Measurements from ENCODE around the gene SHISA6.

The SHISA6 gene

DNA sequence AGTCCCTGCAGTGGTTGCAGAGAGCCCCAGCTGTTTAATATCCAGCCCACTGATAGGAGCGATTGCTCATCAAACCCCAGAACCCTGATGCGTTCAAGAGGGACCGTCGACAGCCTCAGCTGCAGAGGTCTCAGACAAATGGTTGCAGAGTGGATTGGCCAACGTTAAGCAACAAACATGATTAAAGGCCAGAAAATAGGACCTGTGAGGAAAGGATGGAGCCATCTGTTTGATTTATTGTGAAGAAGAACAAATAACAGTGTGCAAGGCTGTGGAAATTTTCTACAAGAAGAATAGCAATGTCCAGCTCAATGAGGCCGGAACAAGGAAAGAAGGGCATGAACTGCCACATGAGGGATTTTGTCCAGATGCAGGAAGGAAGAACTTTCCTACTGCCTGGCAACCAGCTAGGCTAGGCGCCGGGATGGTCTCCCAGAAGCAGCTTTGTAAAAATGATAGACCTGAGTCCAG is 218.9 kb downstream of the SHISA6 start:
- no peak for DNase-seq (ENCODE audit: low spot score)

DNA sequence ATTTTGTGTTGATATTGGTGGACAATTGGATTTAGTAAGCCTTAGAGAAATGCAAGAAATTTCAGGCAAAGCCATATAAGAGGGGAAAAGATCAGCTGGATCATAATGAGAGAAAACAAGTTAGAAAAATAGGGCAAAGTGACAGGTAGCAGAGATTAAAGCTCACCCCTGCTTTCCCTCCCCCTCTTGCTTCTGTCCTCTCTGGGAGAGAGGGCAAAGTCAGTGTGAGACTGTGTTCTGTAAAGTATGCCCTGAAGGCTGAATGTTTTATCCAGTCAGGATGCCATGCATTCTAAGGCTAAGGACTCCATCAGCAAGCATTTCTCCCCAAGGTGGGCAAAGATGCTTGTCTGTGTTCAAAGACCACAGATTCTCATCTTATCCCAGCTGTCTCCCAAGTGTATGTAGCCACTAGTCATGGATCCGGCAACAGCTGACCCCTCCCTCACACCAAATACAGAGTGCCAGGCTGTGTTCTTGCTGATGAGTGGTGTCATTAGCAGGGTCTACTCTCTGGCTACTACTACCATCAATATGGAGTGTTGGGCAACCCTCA is 221.1 kb downstream of the SHISA6 start:
- DNase-seq (ENCODE audit: low spot score) = no peak

GRCh38 chr17:11467639-11468038 is 226.6 kb downstream of the SHISA6 start:
- no peak for DNase-seq (ENCODE audit: low spot score)

- DNase-seq (ENCODE audit: low spot score) = no peak
These were observed 244.5 kb downstream of the SHISA6 start for GRCh38 chr17:11485336-11486100.

GRCh38 chr17:11486101-11486867 is 245.3 kb downstream of the SHISA6 start:
- DNase-seq (ENCODE audit: low spot score) = no peak

- DNase-seq (ENCODE audit: low spot score) = no peak
These were observed 245.9 kb downstream of the SHISA6 start for GRCh38 chr17:11486868-11487310.

GRCh38 chr17:11487469-11487868 is 246.5 kb downstream of the SHISA6 start:
- DNase-seq (ENCODE audit: low spot score) = no peak

GRCh38 chr17:11488407-11488806 is 247.4 kb downstream of the SHISA6 start:
- no peak for DNase-seq (ENCODE audit: low spot score)

DNA sequence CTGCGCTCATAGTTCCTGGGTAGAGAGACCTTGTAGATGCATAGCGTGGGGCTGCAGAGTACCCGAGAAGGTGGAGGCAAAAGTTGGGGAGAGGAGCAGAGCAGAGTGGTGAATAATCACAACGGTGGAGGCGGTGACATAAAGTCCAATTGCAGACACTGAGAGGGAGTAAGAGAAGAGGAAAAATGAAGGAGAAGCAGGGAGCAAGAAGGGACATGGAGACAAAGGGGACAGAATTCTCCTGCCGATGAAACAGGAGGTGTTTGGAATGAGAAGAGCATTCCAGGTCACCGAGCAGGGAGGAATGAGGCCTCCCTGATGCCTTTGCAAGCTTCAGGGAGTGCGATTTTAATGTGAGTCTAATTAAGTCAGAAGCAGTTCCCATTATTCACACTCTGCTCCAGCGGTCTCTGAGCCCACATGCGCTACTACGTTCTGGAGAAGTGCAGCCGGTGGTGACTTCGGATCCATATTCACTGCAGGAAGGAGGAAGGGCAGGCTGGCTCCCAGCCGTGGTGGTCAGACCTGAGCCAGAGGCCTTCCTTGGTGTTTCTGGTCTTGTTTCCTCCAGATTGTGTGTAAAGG is 249.2 kb downstream of the SHISA6 start:
- no peak for DNase-seq (ENCODE audit: low spot score)

DNA sequence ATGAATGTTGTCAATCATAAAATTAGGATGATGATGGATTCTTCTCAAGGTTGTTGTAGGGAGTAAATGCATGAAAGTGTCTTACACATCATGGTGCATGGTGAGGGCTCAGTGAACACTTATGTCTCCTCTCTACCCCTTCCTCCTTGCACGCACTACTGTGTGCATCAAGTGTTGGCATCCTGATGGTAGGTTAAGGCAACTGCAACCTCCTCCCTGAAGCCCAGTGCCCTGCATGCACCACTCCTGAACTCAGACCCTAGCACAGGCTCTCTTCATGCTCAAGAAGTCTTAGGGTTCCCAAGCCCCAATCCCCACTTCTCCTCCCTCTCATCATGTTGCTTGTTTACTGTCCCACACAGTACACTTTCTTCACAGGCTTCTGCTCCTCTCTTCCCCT is 251.5 kb downstream of the SHISA6 start:
- no peak for DNase-seq (ENCODE audit: low spot score)

DNA sequence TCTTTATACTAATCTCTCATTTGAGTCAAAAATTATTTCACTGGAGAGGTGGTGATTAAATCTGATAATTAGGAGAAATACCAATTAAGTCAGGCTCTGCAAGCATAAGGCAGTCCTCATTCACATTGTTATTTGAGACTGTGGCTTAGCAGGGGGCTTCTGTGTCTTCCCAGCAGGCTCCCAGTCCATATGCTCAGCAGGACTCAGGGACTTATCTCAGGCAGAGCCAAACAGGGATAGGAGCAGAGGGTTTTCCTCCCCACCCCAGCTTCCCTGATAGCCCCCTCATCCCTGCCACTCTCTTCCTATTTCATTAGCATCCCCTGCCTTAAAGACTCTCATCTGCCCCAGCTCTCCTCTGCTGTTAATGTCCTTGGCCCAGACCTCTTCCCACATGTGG is 252.9 kb downstream of the SHISA6 start:
- no peak for DNase-seq (ENCODE audit: low spot score)

GRCh38 chr17:11495613-11496012 is 254.6 kb downstream of the SHISA6 start:
- DNase-seq (ENCODE audit: low spot score) = no peak

GRCh38 chr17:11499881-11500280 is 258.9 kb downstream of the SHISA6 start:
- DNase-seq (ENCODE audit: low spot score) = no peak

DNA sequence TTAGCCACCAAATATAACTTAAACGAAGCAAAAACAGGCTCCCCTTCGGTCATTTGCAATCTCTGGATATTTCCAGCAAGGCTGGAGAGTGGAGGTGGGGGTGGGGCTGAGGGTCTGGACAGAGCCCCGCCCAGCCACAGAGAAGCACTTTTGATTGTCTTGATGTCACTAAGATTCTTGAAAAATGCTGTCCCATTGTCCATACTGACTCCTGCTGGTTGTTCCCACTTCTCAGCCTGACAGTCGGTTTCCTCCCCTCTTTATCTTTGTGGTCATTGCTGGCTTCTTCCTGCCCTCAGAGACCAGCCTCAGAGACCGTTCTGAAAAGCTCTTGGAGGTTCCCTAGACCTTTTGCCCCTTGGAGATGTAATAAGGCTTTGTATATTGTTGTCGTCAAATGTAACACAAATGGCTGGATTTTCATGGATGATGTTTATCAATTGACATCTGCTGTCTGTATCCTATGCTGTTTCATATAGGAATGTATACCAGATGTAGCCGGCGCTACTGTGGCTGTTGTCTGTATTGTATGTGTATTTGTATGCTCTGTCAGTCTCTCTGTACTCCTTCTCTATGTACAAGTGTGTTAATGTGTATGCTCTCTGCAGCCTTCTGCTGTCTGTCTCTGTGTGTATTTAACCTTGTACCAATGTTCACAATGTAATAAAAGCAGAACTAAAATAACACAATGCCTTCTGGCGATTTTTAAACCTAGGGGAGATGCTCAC is 262.5 kb downstream of the SHISA6 start:
- no peak for DNase-seq (ENCODE audit: low spot score)

- no peak for DNase-seq (ENCODE audit: low spot score)
These were observed 265.6 kb downstream of the SHISA6 start for GRCh38 chr17:11506635-11507034.

DNA sequence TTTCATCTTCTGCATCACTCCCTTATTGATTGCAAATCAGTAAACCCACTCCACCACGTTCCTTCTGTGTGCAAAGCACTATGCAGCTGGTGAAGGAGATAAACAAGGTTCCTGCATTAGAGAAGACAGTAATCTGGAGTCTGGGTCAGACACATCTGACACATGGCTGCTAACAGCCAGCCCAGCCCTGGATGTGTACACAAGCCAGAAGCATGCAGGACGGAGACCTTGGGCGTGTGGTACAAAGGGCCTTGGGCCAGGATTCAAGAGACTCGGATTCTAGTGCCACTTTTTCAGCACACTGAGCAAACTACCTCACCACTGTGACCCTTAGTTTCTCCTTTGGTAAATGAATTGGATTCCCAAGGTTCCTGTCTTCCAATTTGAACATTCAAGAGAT is 270.7 kb downstream of the SHISA6 start:
- DNase-seq (ENCODE audit: low spot score) = no peak

DNA sequence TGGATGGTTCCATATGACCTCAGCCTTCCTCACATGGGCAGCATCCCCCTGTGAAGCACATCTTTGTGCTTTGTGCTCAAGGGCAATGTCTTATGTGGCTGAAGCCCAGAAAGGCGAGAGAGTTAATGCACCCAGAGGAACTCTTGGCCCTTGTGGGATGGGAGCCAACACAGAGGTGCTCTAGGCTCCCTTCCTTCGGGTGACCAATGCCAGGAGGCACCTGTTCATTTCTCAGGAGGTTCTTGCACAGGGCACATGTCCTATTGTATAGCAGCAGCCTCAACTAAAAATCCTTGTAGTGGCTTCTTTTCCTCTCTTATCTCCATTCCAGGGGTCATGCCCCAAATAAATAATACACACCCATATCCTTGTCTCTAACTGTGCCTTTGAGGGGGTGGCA is 273.6 kb downstream of the SHISA6 start:
- DNase-seq (ENCODE audit: low spot score) = no peak

GRCh38 chr17:11514981-11515680 is 274.1 kb downstream of the SHISA6 start:
- DNase-seq (ENCODE audit: low spot score) = no peak

- no peak for DNase-seq (ENCODE audit: low spot score)
These were observed 274.9 kb downstream of the SHISA6 start for GRCh38 chr17:11515901-11516300.

- no peak for DNase-seq (ENCODE audit: low spot score)
These were observed 294.2 kb downstream of the SHISA6 start for GRCh38 chr17:11535231-11535630.

GRCh38 chr17:11538366-11538765 is 297.4 kb downstream of the SHISA6 start:
- DNase-seq (ENCODE audit: low spot score) = no peak
